HEK293T (cell line): ENCODE data around the gene ADNP2.

ENCODE experiments used
- BHLHE40 ChIP-seq: fragments of 450-650 bp; IDR thresholded peaks from 2 replicates; pipeline ENCODE4 v1.6.1; 2016; ENCODE audit warnings: mild to moderate bottlenecking, moderate library complexity, borderline replicate concordance
- CTBP1 ChIP-seq: fragments of 450-650 bp; IDR thresholded peaks from 2 replicates; pipeline ENCODE4 v1.6.1; 2016; ENCODE audit warnings: borderline replicate concordance
- ELF4 ChIP-seq: fragments of 450-650 bp; IDR thresholded peaks from 2 replicates; pipeline ENCODE4 v1.6.1; 2017; ENCODE audit warnings: antibody characterized with exemption
- FOXA1 ChIP-seq: fragments of 450-650 bp; IDR thresholded peaks from 2 replicates; pipeline ENCODE4 v1.6.1; 2016; ENCODE audit warnings: mild to moderate bottlenecking
- FOXK2 ChIP-seq: fragments of 450-650 bp; IDR thresholded peaks from 2 replicates; pipeline ENCODE4 v1.6.1; 2016; ENCODE audit warnings: mild to moderate bottlenecking
- FOXM1 ChIP-seq: fragments of 450-650 bp; IDR thresholded peaks from 2 replicates; pipeline ENCODE4 v1.6.1; 2017; ENCODE audit warnings: mild to moderate bottlenecking, borderline replicate concordance
- HDGF ChIP-seq: fragments of 450-650 bp; IDR thresholded peaks from 2 replicates; pipeline ENCODE4 v1.6.1; 2017; ENCODE audit warnings: antibody characterized with exemption, borderline replicate concordance
- L3MBTL2 ChIP-seq: fragments of 450-650 bp; conservative IDR thresholded peaks from 2 replicates; pipeline ENCODE4 v1.6.1; 2016; ENCODE audit warnings: mild to moderate bottlenecking
- NFRKB ChIP-seq: fragments of 450-650 bp; IDR thresholded peaks from 2 replicates; pipeline ENCODE4 v1.6.1; 2016; ENCODE audit warnings: mild to moderate bottlenecking, moderate library complexity
- SP1 ChIP-seq: fragments of 450-650 bp; IDR thresholded peaks from 2 replicates; pipeline ENCODE4 v1.6.1; 2017
- SUZ12 ChIP-seq: fragments of 450-650 bp; IDR thresholded peaks from 2 replicates; pipeline ENCODE4 v1.6.1; 2016; ENCODE audit warnings: mild to moderate bottlenecking
- TARDBP ChIP-seq: fragments of 450-650 bp; IDR thresholded peaks from 2 replicates; pipeline ENCODE4 v1.6.1; 2016
- ZNF384 ChIP-seq: fragments of 450-650 bp; IDR thresholded peaks from 2 replicates; pipeline ENCODE4 v1.6.1; 2016
- TF ChIP-seq, protein P1 (sequence below): fragments of 450-650 bp; IDR thresholded peaks from 2 replicates; pipeline ENCODE4 v1.6.1; 2016

DNA sequence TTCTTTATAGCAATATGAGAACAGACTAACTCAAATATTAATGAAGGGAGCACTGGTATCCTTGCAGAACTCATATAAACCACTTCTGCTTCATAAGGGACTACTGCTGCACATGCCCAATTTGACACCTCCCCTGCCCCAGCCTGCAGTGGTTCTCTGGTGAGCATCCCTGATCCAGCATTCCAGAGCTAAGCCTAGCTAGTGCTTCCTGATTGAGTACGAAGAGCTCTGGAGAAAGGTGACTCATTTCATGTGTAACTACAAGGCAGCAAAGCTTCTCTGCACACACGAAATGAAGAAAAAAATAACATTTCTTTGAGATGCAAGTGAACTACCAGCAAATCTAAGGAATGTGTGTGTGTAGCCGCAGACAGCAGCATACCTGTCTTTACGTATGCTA is 22.8 kb upstream of the ADNP2 start:
- no peak for TF ChIP-seq FOXA1
- no peak for TF ChIP-seq BHLHE40
- TF ChIP-seq NFRKB, result no peak
- TF ChIP-seq FOXM1, result no peak
- TF ChIP-seq FOXK2, result no peak
- TF ChIP-seq SUZ12, result no peak
- no peak for TF ChIP-seq HDGF
- TF ChIP-seq SP1, result no peak
- no peak for TF ChIP-seq CTBP1
- TF ChIP-seq ELF4, result no peak
- no peak for TF ChIP-seq L3MBTL2
- no peak for TF ChIP-seq TARDBP
- TF ChIP-seq, protein P1, sequence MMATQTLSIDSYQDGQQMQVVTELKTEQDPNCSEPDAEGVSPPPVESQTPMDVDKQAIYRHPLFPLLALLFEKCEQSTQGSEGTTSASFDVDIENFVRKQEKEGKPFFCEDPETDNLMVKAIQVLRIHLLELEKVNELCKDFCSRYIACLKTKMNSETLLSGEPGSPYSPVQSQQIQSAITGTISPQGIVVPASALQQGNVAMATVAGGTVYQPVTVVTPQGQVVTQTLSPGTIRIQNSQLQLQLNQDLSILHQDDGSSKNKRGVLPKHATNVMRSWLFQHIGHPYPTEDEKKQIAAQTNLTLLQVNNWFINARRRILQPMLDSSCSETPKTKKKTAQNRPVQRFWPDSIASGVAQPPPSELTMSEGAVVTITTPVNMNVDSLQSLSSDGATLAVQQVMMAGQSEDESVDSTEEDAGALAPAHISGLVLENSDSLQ, result no peak
- no peak for TF ChIP-seq ZNF384
